OCI-LY7 (cell line): Measurements from ENCODE around the gene CRYBG3.

ENCODE experiments used
- EZH2phosphoT487 ChIP-seq: fragments of 200-600 bp; sonication (generic); IDR thresholded peaks from 2 replicates; pipeline ENCODE4 v1.6.1; 2018; ENCODE audit warnings: low read depth, borderline replicate concordance, mild to moderate bottlenecking, mixed run types, antibody characterized with exemption, low read length, moderate library complexity, mixed read lengths
- TF ChIP-seq, protein P1 (sequence below): fragments of 200-600 bp; sonication (generic); conservative IDR thresholded peaks from 2 replicates; pipeline ENCODE4 v1.5.1; 2014; ENCODE audit warnings: mild to moderate bottlenecking, antibody characterized with exemption, low read length, moderate library complexity, mixed read lengths

DNA sequence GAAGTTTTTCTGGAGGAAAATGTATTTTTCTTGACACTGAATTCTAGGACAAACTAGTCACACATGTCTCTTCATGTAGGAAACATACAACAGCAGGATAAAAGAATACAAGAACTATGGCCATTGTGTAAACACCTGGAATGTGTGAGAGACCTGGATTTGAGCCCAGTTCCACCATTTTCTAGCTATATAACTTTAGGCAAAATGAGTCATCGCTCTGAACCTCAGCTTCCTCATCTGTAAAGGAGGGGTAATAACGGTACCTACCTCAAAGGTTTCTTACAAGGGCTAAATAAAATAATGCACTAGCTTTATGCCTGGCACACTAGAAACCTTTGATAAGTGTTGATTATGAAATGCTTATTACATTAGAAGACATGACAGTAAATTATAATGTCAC, 92.6 kb downstream of the CRYBG3 start:
- TF ChIP-seq, protein P1, sequence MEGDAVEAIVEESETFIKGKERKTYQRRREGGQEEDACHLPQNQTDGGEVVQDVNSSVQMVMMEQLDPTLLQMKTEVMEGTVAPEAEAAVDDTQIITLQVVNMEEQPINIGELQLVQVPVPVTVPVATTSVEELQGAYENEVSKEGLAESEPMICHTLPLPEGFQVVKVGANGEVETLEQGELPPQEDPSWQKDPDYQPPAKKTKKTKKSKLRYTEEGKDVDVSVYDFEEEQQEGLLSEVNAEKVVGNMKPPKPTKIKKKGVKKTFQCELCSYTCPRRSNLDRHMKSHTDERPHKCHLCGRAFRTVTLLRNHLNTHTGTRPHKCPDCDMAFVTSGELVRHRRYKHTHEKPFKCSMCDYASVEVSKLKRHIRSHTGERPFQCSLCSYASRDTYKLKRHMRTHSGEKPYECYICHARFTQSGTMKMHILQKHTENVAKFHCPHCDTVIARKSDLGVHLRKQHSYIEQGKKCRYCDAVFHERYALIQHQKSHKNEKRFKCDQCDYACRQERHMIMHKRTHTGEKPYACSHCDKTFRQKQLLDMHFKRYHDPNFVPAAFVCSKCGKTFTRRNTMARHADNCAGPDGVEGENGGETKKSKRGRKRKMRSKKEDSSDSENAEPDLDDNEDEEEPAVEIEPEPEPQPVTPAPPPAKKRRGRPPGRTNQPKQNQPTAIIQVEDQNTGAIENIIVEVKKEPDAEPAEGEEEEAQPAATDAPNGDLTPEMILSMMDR = no peak
- no peak for TF ChIP-seq EZH2phosphoT487
